Stimulated activated CD4-positive, alpha-beta T cell treated with anti-CD3 and anti-CD28 coated beads, Interleukin-15, amount 100 ng/mL, for 48 hours (primary cell): ENCODE data around the gene KNCN.
A peak's percentile ranks its signal among the peaks of the same experiment; 100 is the strongest.

ENCODE experiments used
- DNase-seq, 2 donors: peaks; one replicate each; pipeline ENCODE4 v3.0.0-alpha.2; 2020; ENCODE audit warnings: low read depth in 2 of 2

The KNCN gene

GRCh38 chr1:46544561-46545240 is 6.7 kb downstream of the KNCN start:
- DNase-seq = no peak

GRCh38 chr1:46543761-46544560 is 7.5 kb downstream of the KNCN start:
- DNase-seq = no peak

GRCh38 chr1:46543382-46543760 is 8.1 kb downstream of the KNCN start:
- no peak for DNase-seq

- no peak for DNase-seq
Observed at GRCh38 chr1:46539972-46540371, 11.5 kb downstream of the KNCN start.

- no peak for DNase-seq
Observed at GRCh38 chr1:46538147-46538546, 13.3 kb downstream of the KNCN start.

- DNase-seq = no peak
Observed at GRCh38 chr1:46537651-46538050, 13.8 kb downstream of the KNCN start.

- DNase-seq = no peak
Observed at GRCh38 chr1:46536527-46536926, 14.9 kb downstream of the KNCN start.

GRCh38 chr1:46535063-46535462 is 16.4 kb downstream of the KNCN start:
- DNase-seq = no peak

- DNase-seq = no peak
Observed at GRCh38 chr1:46533179-46533864, 18.1 kb downstream of the KNCN start.

- peak; percentile 24 to 53 for DNase-seq
Observed at GRCh38 chr1:46532498-46533178, 18.8 kb downstream of the KNCN start.

- DNase-seq = no peak
Observed at GRCh38 chr1:46532095-46532494, 19.4 kb downstream of the KNCN start.

- DNase-seq = no peak
Observed at GRCh38 chr1:46530791-46531409, 20.5 kb downstream of the KNCN start.

- no peak for DNase-seq
Observed at GRCh38 chr1:46530311-46530710, 21.1 kb downstream of the KNCN start.

GRCh38 chr1:46529031-46529630 is 22.3 kb downstream of the KNCN start:
- DNase-seq = no peak

GRCh38 chr1:46528297-46528955 is 23.0 kb downstream of the KNCN start:
- DNase-seq = no peak

- DNase-seq = peak; percentile 58 to 73
Observed at GRCh38 chr1:46527474-46528296, 23.8 kb downstream of the KNCN start.

GRCh38 chr1:46526691-46527291 is 24.7 kb downstream of the KNCN start:
- no peak for DNase-seq

GRCh38 chr1:46526013-46526690 is 25.3 kb downstream of the KNCN start:
- DNase-seq = no peak
